Loucy (cell line): ENCODE measurements around the gene RYR2.

Experiments
- H2AFZ ChIP-seq: fragments of 200-600 bp; sonication (generic); 2 replicates; pipeline ENCODE4 v1.6.0; 2016; ENCODE audit warnings: antibody characterized with exemption, mild to moderate bottlenecking, low read length, moderate library complexity
- H3F3A ChIP-seq: fragments of 200-600 bp; 2 replicates; pipeline ENCODE4 v1.6.0; 2016; ENCODE audit warnings: antibody characterized with exemption, low read depth, mild to moderate bottlenecking
- H3K27me3 ChIP-seq: fragments of 200-600 bp; sonication (generic); 2 replicates; pipeline ENCODE4 v1.6.1; 2014; ENCODE audit warnings: low read length, mild to moderate bottlenecking; ENCODE audit not compliant: insufficient read depth, poor library complexity, severe bottlenecking
- H3K36me3 ChIP-seq: fragments of 200-600 bp; sonication (generic); 2 replicates; pipeline ENCODE4 v1.6.1; 2016; ENCODE audit warnings: low read length; ENCODE audit not compliant: insufficient read depth
- H3K4me1 ChIP-seq: fragments of 200-600 bp; sonication (generic); 2 replicates; pipeline ENCODE4 v1.5.1; 2014; ENCODE audit warnings: low read length, mild to moderate bottlenecking; ENCODE audit not compliant: insufficient read depth, poor library complexity, severe bottlenecking
- H3K4me2 ChIP-seq: fragments of 200-600 bp; sonication (generic); 2 replicates; pipeline ENCODE4 v1.6.0; 2014; ENCODE audit warnings: antibody characterized with exemption, low read length, low read depth, mild to moderate bottlenecking; ENCODE audit not compliant: poor library complexity, severe bottlenecking
- H3K4me3 ChIP-seq: fragments of 200-600 bp; sonication (generic); 2 replicates; pipeline ENCODE4 v1.5.1; 2014; ENCODE audit warnings: low read length, mild to moderate bottlenecking, mixed read lengths; ENCODE audit not compliant: poor library complexity, severe bottlenecking
- H3K79me2 ChIP-seq: fragments of 200-600 bp; sonication (generic); 2 replicates; pipeline ENCODE4 v1.6.1; 2014; ENCODE audit warnings: low read length; ENCODE audit not compliant: insufficient read depth
- H3K9ac ChIP-seq: fragments of 200-600 bp; sonication (generic); 2 replicates; pipeline ENCODE4 v1.6.0; 2014; ENCODE audit warnings: mild to moderate bottlenecking, low read depth, low read length, moderate library complexity; ENCODE audit not compliant: poor library complexity, severe bottlenecking
- H3K9me2 ChIP-seq: fragments of 200-600 bp; sonication (generic); replicated peaks from 2 replicates; pipeline ENCODE4 v1.6.1; 2016; ENCODE audit warnings: low read depth, low read length, mixed read lengths
- H3K9me3 ChIP-seq: fragments of 200-600 bp; sonication (generic); 2 replicates; pipeline ENCODE4 v1.6.1; 2014; ENCODE audit warnings: mild to moderate bottlenecking, antibody characterized with exemption, low read length, low read depth; ENCODE audit not compliant: insufficient read depth
- H4K20me1 ChIP-seq: fragments of 200-600 bp; sonication (generic); 2 replicates; pipeline ENCODE4 v1.6.0; 2014; ENCODE audit warnings: antibody characterized with exemption, low read length, mild to moderate bottlenecking; ENCODE audit not compliant: insufficient read depth, poor library complexity, severe bottlenecking
- CTCF ChIP-seq: fragments of 200-600 bp; sonication (generic); conservative IDR thresholded peaks from 2 replicates; pipeline ENCODE4 v1.5.1; 2014; ENCODE audit warnings: mild to moderate bottlenecking, antibody characterized with exemption, low read length
- EZH2phosphoT487 ChIP-seq: fragments of 200-600 bp; IDR thresholded peaks from 2 replicates; pipeline ENCODE4 v1.6.1; 2018; ENCODE audit warnings: antibody characterized with exemption, mild to moderate bottlenecking, moderate library complexity, borderline replicate concordance

The RYR2 gene

GRCh38 chr1:237448042-237448441, 406.1 kb downstream of the RYR2 start:
- TF ChIP-seq EZH2phosphoT487 (no peak), CTCF (no peak)

GRCh38 chr1:237457573-237457972, 415.6 kb downstream of the RYR2 start:
- Histone ChIP-seq H3K9me3 (no peaks in the 10 kb centered on the region), H3F3A (no peaks in the 10 kb centered on the region), H3K9me2 (no peaks in the 10 kb centered on the region), H3K9ac (no peak overlapping the region), H3K36me3 (no peaks in the 10 kb centered on the region), H3K4me2 (no peak overlapping the region), H4K20me1 (no peaks in the 10 kb centered on the region), H3K4me1 (no peaks in the 10 kb centered on the region), H3K4me3 (no peak overlapping the region), H3K79me2 (no peaks in the 10 kb centered on the region), H2AFZ (no peak overlapping the region), H3K27me3 (no peaks in the 10 kb centered on the region)
- TF ChIP-seq EZH2phosphoT487 (no peak), CTCF (no peak)

More at GRCh38 chr1:237448042-237448441, 406.1 kb downstream of the RYR2 start:
- Histone ChIP-seq H3K4me1 (no peaks in the 10 kb centered on the region), H3K36me3 (no peaks in the 10 kb centered on the region), H2AFZ (no peak overlapping the region), H4K20me1 (no peaks in the 10 kb centered on the region), H3K27me3 (no peaks in the 10 kb centered on the region), H3K9me3 (no peaks in the 10 kb centered on the region), H3K4me2 (no peak overlapping the region), H3K9ac (no peak overlapping the region), H3F3A (no peaks in the 10 kb centered on the region), H3K4me3 (no peak overlapping the region), H3K79me2 (no peaks in the 10 kb centered on the region), H3K9me2 (no peaks in the 10 kb centered on the region)

- no peaks in the 10 kb centered on the region for H4K20me1 ChIP-seq
- no peak overlapping the region for H2AFZ ChIP-seq
- H3F3A ChIP-seq, result no peaks in the 10 kb centered on the region
- H3K9me2 ChIP-seq, result no peaks in the 10 kb centered on the region
- H3K9me3 ChIP-seq, result no peaks in the 10 kb centered on the region
- H3K4me2 ChIP-seq, result no peak overlapping the region
- H3K79me2 ChIP-seq, result no peaks in the 10 kb centered on the region
- H3K4me1 ChIP-seq, result no peaks in the 10 kb centered on the region
- TF ChIP-seq EZH2phosphoT487 (no peak), CTCF (no peak)
- no peak overlapping the region for H3K4me3 ChIP-seq
- H3K9ac ChIP-seq, result no peak overlapping the region
- no peaks in the 10 kb centered on the region for H3K36me3 ChIP-seq
- H3K27me3 ChIP-seq, result no peaks in the 10 kb centered on the region
Measured at GRCh38 chr1:237467320-237467719, 425.3 kb downstream of the RYR2 start.
